DMS114 treated with DMSO at 0.1 percent for 48 hours (cell line): ENCODE measurements around the gene SMIM12.
A peak's percentile ranks its signal among the peaks of the same experiment; 100 is the strongest.

Experiments used
- DNase-seq: peaks from one replicate; lab custom pipeline; 2025; ENCODE audit not compliant: unreplicated experiment; lab: John Stamatoyannopoulos, UW

SMIM12 gene

GRCh38 chr1:34874296-34874952 lies 14.9 kb upstream of the SMIM12 start:
- no peak for DNase-seq

GRCh38 chr1:34872133-34872503 lies 12.6 kb upstream of the SMIM12 start:
- DNase-seq = no peak

- no peak for DNase-seq
Measured at GRCh38 chr1:34871443-34872132, 12.0 kb upstream of the SMIM12 start.

GRCh38 chr1:34870395-34870794 lies 10.8 kb upstream of the SMIM12 start:
- DNase-seq = no peak

GRCh38 chr1:34869760-34870159 lies 10.2 kb upstream of the SMIM12 start:
- DNase-seq = no peak

- DNase-seq = no peak
Measured at GRCh38 chr1:34868230-34869049, 8.9 kb upstream of the SMIM12 start.

DNA sequence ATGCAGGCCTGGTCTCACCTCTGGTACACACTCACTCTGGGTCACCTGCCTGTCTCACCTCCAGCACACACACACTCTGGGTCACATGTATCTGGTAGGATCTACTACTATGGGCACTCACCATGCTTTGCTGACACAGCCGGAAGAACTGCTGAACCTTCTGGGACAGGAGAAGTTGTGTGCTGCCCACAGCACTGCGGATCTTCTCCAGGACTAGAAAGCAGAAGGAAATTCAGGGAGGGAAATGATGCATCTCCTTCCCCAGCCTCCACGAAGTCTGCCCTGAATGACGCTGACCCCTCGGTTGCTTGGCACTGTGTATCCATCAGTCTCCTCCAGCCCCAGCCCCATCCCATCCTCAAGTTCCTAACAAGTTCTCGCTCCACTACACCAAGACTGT lies 7.9 kb upstream of the SMIM12 start:
- DNase-seq = no peak

- no peak for DNase-seq
Measured at GRCh38 chr1:34866762-34867109, 7.2 kb upstream of the SMIM12 start.

DNA sequence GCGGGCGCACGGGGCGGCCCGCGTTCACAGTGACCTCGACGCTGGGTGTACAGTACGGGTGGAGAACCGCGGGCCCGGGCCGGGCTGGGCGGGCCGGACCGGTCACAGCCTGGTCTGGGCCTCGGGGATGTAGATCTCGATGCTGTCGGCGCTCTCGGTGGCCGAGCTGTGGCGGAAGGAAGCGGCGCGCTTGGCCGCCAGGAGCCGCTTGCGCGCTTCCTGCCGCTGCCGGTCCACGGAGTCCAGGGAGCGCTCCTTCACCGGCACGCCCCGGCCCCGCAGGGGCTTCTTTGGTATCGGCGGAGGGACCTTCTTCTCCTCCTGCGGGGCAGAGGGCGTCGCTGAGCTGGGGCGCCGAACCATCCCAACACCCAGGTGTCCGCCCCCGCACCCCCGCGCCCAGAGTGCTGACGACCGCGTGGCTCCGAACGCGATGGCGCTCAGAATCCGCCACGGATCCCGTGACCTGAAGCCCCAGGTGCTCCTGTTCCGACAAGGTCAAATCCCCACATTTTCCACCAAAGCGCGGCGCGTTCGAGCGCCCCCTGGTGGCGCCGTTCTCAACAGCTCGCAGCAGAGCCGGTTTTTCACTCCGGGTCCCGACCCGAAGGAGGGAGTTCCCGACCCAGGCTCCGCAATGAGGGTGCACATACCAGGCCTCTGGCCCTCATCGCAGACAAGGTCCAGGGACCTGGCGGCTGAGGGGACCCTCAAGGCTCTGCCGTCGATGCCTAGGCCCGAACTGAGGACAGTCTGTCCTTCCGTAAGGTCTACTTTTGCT lies 6.6 kb upstream of the SMIM12 start:
- DNase-seq = peak; percentile 16

DNA sequence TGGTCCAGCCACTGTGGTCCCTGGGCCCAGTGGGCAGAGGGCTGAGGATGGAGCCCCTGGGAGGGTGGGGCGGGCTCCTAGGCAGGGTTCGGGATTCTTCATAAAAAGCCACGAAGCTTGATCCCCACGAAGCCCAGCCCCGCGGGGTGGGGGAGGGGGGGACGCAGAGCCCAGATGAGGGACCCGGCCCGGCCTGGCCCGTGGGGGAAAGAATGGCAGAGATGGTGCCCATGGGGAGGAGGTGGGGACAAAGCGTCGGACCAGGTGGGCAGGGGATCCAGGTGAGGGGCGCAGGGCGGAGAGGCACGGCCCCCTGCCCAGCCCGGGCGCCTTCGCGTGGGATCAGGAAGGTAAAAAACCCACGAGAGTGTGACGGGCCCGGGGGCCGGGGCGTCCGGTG lies 6.0 kb upstream of the SMIM12 start:
- DNase-seq = no peak

- no peak for DNase-seq
Measured at GRCh38 chr1:34864759-34865158, 5.2 kb upstream of the SMIM12 start.

DNA sequence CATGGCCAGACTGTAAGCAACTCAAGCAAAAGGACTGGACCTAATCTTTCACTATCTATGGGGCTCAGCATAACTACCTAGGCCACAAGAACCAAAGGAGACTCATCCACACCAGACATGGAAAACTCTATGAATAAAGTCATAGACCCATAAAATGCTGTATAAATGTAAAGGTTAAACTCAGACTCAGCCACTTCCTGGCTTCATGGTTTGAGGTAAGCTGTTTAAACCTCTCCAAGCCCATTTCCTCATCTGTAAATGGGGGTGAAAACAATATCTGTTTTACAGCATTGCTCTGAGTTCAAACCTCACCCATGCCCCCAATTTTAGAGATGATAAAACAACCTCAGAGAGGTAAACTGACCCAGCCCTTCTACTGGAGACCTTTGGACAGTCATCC lies 4.0 kb upstream of the SMIM12 start:
- no peak for DNase-seq

GRCh38 chr1:34858901-34859445 lies 576 bp downstream of the SMIM12 start:
- no peak for DNase-seq

DNA sequence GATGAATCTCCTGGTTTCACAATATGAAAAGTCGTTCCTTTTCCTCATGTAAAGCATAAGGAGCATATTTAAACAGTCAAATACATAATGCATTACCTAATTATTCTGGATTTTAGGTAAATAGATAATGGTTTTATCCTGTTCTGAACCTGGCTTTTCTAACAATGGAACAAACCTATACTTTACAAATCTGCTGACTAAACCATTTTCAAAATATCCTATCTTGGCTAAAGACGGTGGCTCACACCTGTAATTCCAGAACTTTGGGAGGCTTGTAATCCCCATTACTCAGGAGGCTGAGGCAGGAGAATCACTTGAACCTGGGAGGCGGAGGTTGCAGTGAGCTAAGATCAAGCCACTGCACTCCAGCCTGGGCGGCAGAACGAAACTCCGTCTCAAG lies 2.9 kb downstream of the SMIM12 start:
- DNase-seq = no peak

DNA sequence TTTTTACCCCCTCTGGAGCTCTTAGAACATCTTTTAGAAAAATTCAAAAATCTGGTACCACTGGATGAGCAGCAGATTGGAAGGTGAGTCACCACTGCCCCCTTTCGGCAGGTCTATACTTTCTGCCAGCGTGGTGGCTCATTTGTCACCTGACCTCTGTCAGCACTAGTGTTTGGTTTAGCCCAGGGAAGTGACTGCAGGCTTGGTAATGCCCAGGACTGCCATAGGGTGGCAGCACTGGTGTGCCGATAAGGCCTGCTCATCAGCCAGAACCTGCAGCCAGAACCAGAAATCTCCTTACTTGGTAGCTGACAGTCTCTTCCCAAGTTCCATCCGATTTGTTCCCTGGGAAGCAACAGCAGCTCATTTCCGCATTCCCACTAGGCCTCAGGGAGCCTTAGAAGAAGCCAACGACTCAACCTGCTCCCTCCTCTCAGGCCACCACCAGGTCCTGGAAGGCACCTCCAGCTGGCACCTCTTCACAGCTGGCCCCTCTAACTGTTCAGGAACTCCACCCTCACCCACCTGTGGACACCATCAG lies 6.8 kb downstream of the SMIM12 start:
- peak; percentile 84 for DNase-seq

- no peak for DNase-seq
Measured at GRCh38 chr1:34851431-34852105, 8.0 kb downstream of the SMIM12 start.

DNA sequence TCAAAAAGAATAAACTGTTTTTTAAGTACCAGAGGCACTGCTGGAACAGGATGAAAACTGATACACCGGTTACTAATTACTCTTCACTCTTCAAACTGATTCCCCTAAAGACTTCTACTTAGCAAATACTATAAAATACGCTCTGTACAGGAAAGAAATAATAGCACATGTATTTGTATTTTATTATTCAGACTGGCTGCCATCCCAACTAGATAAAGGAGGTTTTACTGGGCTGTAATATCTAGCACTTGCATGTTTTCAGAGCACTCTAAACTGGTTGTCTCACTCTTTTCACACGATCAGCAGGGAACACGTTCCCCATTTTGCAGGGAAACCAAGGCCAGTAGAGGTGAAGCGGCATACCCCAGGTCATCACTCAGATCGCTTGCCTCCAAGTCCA lies 9.2 kb downstream of the SMIM12 start:
- no peak for DNase-seq

DNA sequence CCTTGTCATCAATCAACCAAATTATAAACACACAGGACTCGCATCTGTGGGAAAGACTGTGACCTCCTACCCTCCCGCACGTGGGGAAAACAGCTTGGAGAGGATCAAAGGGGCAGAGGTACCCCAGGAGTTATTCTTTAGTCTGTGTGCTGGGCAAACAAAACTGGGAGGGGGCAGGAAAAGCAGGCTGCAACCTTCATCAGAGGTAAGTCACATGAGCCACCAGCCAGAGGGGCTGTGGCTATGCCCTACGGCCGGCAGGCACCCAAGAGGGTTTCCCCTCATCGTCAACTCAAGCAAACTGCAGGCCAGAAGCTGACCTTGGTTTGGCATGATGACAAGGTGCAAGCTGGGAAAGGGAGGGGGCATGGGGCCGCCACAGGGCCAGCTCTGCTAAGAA lies 12.5 kb downstream of the SMIM12 start:
- DNase-seq = no peak

- no peak for DNase-seq
Measured at GRCh38 chr1:34846265-34846664, 13.3 kb downstream of the SMIM12 start.

DNA sequence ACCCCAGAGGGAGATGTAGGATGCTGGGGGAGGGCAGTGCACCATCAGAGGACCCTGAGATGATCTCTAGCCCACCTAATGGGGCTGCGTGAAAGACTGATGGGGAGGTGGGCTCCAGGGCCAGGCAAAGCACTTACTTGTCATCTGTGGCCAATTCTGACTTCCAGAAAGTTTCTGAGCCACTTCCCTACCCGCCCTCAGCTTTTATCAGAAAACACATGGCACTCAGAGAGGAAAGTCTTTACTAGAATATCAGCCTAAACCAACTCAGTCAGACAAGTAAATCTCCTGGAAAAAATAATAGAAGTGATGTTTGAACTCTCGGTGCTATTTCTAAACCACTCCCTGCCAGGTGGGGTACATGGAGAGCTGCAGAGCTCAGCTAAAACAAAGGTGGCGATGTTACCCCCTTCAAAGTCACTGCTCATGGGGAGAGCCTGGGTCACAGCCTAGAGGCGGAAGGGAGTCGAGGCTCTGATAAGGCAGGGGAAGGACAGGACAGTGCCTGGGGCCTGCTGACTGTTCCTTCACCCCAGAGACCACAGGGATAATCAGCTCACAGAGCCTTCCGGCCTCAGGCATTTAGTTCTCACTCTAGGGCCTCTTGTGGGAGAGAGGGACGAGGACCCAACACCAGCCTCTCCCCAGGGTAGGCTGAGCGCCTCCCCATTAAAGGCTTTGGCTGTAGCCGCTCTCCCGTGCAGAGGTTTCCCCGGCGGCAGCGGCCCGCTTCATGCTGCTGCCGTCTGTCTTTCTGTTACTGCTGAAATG lies 14.2 kb downstream of the SMIM12 start:
- DNase-seq = no peak
